Coronary artery (tissue), 2 donors: ENCODE results near the gene GUCD1.

Experiments used
- DNase-seq: peaks from one replicate; pipeline ENCODE4 v3.0.0-alpha.2; 2017; ENCODE audit warnings: low spot score
- H3K27ac ChIP-seq, 2 donors: fragments of 200-600 bp; sonication (generic); one replicate each; pipeline ENCODE4 v1.5.1; 2016 to 2019
- H3K4me3 ChIP-seq: fragments of 200-600 bp; sonication (generic); 2 replicates; pipeline ENCODE4 v1.5.1; 2016; ENCODE audit warnings: mild to moderate bottlenecking, moderate library complexity
- TF ChIP-seq, protein P1 (sequence below): fragments of 200-600 bp; sonication (generic); IDR thresholded peaks from one replicate; pipeline ENCODE4 v1.5.1; 2019; ENCODE audit warnings: antibody characterized with exemption

GUCD1 gene

DNA sequence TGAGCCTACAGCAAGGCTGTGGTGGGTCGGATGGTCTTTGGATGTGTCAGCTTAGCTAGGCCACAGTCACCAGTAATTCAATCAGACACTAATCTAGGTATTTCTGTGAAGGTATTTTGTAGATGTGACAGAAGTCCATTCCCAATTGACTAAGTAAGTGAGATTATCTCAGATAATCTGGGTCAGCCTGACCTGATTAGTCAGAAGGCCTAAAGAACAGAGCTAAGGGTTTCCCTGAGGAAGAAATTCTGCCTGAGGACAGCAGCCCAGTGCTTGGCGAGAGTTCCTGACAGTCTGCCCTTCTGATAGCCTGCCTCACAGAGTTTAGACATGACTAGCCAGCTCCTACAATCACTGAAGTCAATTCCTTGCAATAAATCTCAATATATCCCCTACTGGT lies 28.7 kb downstream of the GUCD1 start:
- TF ChIP-seq, protein P1, sequence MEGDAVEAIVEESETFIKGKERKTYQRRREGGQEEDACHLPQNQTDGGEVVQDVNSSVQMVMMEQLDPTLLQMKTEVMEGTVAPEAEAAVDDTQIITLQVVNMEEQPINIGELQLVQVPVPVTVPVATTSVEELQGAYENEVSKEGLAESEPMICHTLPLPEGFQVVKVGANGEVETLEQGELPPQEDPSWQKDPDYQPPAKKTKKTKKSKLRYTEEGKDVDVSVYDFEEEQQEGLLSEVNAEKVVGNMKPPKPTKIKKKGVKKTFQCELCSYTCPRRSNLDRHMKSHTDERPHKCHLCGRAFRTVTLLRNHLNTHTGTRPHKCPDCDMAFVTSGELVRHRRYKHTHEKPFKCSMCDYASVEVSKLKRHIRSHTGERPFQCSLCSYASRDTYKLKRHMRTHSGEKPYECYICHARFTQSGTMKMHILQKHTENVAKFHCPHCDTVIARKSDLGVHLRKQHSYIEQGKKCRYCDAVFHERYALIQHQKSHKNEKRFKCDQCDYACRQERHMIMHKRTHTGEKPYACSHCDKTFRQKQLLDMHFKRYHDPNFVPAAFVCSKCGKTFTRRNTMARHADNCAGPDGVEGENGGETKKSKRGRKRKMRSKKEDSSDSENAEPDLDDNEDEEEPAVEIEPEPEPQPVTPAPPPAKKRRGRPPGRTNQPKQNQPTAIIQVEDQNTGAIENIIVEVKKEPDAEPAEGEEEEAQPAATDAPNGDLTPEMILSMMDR: no peak
- Histone ChIP-seq H3K27ac (no peak overlapping the region), H3K4me3 (no peak overlapping the region)
- no peak for DNase-seq

DNA sequence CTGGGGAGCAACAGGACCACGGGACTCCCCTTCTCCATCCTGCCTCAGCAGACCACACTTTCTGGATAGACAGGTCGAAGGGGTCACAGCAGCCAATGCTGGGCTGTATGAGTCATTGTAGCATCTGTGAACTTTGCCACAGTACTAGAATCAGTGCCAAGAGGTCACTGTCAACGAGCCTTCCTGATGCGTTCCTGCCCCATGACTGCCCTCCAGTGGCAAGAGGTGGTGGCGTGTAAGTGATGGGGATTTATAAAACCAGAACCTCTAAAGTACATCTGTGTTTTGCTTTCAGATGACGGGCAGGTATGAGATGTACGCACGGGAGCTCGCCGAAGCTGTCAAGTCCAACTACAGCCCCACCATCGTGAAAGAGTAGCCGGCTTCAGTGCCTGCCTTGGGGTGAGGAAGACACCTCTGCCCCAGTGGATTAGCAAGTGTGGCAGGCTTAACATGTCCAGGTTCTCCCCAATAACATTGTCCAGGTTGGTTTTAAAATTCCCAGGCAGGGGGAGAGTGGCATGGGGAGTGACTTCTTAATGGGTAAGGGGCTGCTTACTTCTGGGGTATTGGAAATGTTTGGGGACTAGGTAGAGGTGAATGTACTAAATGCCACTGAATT lies 29.4 kb downstream of the GUCD1 start:
- TF ChIP-seq, protein P1: peak; percentile 78
- DNase-seq: no peak
- Histone ChIP-seq H3K27ac (peak overlapping the region in 1 of 2 donors; percentile 82), H3K4me3 (no peak overlapping the region)

DNA sequence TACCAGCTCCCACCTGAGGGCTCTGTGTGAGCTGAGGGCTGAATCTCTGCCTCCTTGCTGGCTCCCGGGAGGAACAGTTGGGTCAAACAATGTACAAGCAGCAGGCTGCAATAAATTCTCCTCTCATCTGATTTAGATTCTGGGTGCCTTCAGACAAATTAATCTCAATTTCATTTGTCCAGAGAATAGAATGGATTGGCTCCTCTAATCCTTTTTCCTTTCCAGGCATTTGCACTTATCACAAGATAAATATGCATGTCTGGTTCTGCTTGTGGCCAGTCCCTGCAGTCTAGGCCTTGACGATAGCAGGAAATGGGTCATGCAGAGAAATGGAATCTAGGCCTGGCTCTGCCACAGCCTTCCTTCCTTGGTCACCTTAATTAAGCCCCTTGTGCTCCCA lies 31.1 kb downstream of the GUCD1 start:
- TF ChIP-seq, protein P1: no peak
- no peak for DNase-seq
- Histone ChIP-seq H3K4me3 (no peak overlapping the region), H3K27ac (peak overlapping the region; percentile 15 to 82)

DNA sequence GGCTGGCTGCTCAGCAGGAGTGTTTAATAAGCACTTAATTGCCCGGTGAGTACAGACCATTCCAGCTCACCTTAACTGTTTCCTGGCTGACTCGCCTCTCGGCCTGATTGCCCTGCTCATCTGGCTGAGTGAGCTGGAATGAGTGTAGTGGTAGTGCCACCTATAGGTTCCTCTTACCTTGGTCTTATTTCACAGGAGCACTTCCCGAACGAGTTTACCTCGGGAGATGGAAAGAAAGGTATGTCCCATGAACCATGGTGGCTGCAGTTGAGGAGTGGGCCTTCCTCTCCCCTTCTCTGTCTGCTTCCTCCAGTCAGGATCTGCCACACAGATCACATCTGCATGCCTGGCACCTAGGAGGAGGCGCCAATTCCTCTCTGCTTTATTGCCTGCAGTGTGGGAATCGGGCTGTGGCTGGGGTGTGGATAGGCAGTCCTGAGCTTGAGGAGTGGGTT lies 33.1 kb downstream of the GUCD1 start:
- H3K27ac ChIP-seq: no peak overlapping the region
- no peak overlapping the region for H3K4me3 ChIP-seq
- TF ChIP-seq, protein P1: peak; percentile 14
- no peak for DNase-seq

DNA sequence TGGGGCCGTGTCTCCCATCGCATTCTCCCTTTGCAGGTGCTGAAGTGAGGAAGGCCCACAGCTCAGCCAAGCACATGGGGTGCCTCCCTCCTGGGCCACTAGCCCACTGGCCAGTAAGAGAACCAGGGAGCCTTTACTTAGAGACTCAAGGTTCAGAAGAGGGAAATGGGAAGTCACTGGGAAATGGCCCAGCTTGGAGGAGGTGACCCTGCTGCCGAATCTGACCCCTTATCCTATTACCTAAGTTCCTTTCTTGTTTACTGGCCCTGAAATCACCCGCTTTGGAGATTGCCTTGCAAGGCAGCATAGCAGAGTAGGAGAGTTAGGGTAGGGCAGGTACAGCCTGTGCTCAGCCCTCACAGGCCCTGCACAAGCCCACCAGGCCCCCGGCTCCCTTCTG lies 35.4 kb downstream of the GUCD1 start:
- TF ChIP-seq, protein P1: no peak
- DNase-seq: no peak
- Histone ChIP-seq H3K4me3 (no peak overlapping the region), H3K27ac (no peak overlapping the region)

DNA sequence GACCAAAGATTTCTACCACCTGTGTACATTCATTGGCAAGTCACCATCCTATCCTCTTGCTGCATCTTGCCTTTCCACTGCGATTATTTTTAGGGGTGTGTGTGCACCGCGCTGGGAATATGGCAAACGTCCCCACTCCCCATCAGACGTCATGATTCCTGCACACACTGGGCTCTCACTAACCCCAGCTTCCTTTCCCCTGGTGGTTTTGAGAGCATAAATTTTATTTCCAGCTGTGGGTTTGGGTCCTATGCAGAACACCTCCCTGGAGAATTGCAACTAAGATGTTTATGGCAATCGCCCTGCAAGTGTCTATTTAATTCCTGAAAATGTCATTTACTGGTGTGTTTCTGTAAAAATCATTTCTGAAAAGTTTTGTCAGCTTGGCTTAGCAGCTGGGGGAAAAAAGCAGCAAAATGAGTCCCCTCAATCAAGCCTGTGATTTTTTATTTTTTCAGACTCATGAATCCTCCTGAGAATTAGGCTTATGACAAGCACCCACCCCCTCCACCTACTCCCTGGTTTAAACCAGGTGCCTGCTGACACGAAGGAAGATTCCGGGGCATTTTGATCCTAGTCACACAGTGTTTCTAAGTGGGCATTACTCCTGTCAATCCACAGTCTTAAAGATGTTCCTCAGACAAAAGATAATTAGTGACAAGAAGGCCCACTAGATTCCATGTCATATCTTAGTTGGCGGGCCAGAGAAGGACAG lies 36.0 kb downstream of the GUCD1 start:
- TF ChIP-seq, protein P1: no peak
- Histone ChIP-seq H3K4me3 (no peak overlapping the region), H3K27ac (no peak overlapping the region)
- no peak for DNase-seq

DNA sequence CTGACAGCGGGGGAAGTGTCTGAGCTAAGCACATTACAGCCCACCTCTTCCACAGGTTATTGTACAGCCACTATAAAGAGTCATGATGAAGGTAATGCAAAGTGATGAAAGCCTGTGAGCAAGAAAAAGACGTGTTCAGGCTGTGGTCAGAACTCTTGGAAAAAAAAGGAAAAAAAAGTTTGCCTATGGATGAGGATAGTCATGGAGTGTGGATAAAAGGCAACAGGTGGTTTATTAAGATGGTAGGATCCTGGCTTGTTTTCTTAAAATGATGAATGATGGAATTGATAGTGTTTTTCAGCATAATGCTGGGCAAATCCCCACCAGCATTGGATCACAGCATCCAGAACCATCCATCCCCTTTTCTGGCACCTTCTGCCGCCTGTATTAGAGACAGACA lies 36.7 kb downstream of the GUCD1 start:
- DNase-seq: no peak
- TF ChIP-seq, protein P1: no peak
- Histone ChIP-seq H3K4me3 (no peak overlapping the region), H3K27ac (no peak overlapping the region)
